HCT116 (cell line): ENCODE data around the gene SLC45A2. TPM values are rescaled to one million over a fixed set of nuclear protein-coding genes. Genes with fewer than 3 reads are reported as not detected.

Experiments
- ATAC-seq: fragments of 200-7000 bp; cut with Tn5 transposase; 2 replicates; pipeline ENCODE4 v1.9.1; 2020; ENCODE audit warnings: mild to moderate bottlenecking, moderate library complexity
- BruUV-seq: library from RNA; stranded (reverse); fragments of 400-500 nt; replicated peaks from 2 replicates; lab custom pipeline; 2021; lab: Mats Ljungman, UMichigan
- CTCF ChIA-PET: fragments of 300-600 bp; sonication (Branson Sonifier 250); formaldehyde crosslinking; loops from one replicate; lab custom pipeline; 2021; ENCODE audit warnings: antibody characterized with exemption; lab: Charles Lee
- POLR2A ChIA-PET: fragments of 300-600, 350-600 bp; sonication (Branson Sonifier 250); formaldehyde crosslinking; loops from one replicate; lab custom pipeline; 2021; ENCODE audit warnings: antibody characterized with exemption; lab: Charles Lee
- RAD21 ChIA-PET, 2 experiments: fragments of 300-600 bp; sonication (Branson Sonifier 250); formaldehyde crosslinking; loops; one replicate each; lab custom pipeline; 2023; ENCODE audit warnings: low total read pairs in 2 of 2; ENCODE audit not compliant: uncharacterized antibody in 2 of 2, unreplicated experiment in 2 of 2, low non-redundant PET in 1 of 2; lab: Charles Lee
- DNase-seq: peaks from one replicate; pipeline ENCODE4 v3.0.0-alpha.2; 2010; ENCODE audit warnings: low read depth, low spot score
- H2AFZ ChIP-seq: fragments of 200-600 bp; shearing (Covaris generic), sonication (generic); 2 replicates; pipeline ENCODE4 v1.6.1; 2017; ENCODE audit warnings: low read depth, mixed run types, mixed read lengths, antibody characterized with exemption, low read length; ENCODE audit not compliant: poor library complexity, severe bottlenecking
- H3K27ac ChIP-seq: 2 replicates; pipeline ENCODE4 v1.5.1; 2012; ENCODE audit warnings: low read depth, low read length
- H3K27me3 ChIP-seq: fragments of 200-600 bp; sonication (generic); 2 replicates; pipeline ENCODE4 v1.6.1; 2016; ENCODE audit warnings: mixed run types, low read length, mixed read lengths; ENCODE audit not compliant: insufficient read depth
- H3K36me3 ChIP-seq, 2 experiments: fragments of 200-500 bp in 1 of 2; fragments of 200-600 bp in 1 of 2; sonication (Bioruptor generic) in 1 of 2; sonication (generic) in 1 of 2; 2 replicates each; pipeline versions ENCODE4 v1.5.1 to v1.6.1; 2014 to 2016; ENCODE audit warnings: low read length in 2 of 2, inconsistent platforms in 1 of 2, mixed read lengths in 1 of 2, mixed run types in 1 of 2; ENCODE audit not compliant: insufficient read depth in 2 of 2, control insufficient read depth in 1 of 2
- H3K4me1 ChIP-seq, 2 experiments: fragments of 200-600 bp in 1 of 2; sonication (generic) in 1 of 2; 2 replicates each; pipeline versions ENCODE4 v1.5.1 to v1.6.1; 2012 to 2017; ENCODE audit warnings: low read length in 2 of 2, inconsistent platforms in 1 of 2, mild to moderate bottlenecking in 1 of 2, mixed read lengths in 1 of 2, mixed run types in 1 of 2, moderate library complexity in 1 of 2; ENCODE audit not compliant: insufficient read depth in 2 of 2, control insufficient read depth in 1 of 2
- H3K4me2 ChIP-seq: fragments of 200-600 bp; sonication (generic); 2 replicates; pipeline ENCODE4 v1.6.1; 2017; ENCODE audit warnings: mixed run types, low read length, mixed read lengths
- H3K4me3 ChIP-seq, 2 experiments: fragments of 200-600 bp in 1 of 2; sonication (generic) in 1 of 2; replicated peaks in 1 of 2; 2 replicates each; pipeline ENCODE4 v1.5.1; 2011 to 2016; ENCODE audit warnings: low read length in 2 of 2, control low read depth in 1 of 2, low read depth in 1 of 2, mild to moderate bottlenecking in 1 of 2, mixed read lengths in 1 of 2, mixed run types in 1 of 2
- H3K79me2 ChIP-seq: fragments of 200-600 bp; sonication (generic); 2 replicates; pipeline ENCODE4 v1.6.1; 2017; ENCODE audit warnings: mild to moderate bottlenecking, mixed run types, low read length, moderate library complexity, mixed read lengths; ENCODE audit not compliant: insufficient read depth
- H3K9ac ChIP-seq: fragments of 200-600 bp; sonication (generic); 2 replicates; pipeline ENCODE4 v1.6.1; 2016; ENCODE audit warnings: low read length, mixed read lengths
- H3K9me2 ChIP-seq: fragments of 200-600 bp; sonication (generic), shearing (Covaris generic); 2 replicates; pipeline ENCODE4 v1.6.1; 2017; ENCODE audit warnings: mixed run types, mild to moderate bottlenecking, moderate library complexity; ENCODE audit not compliant: insufficient read depth
- H3K9me3 ChIP-seq, 2 experiments: fragments of 200-500 bp in 1 of 2; fragments of 200-600 bp in 1 of 2; sonication (Bioruptor generic) in 1 of 2; sonication (generic) in 1 of 2; 2 replicates each; pipeline ENCODE4 v1.6.1; 2014 to 2017; ENCODE audit warnings: low read length in 2 of 2, mixed read lengths in 2 of 2, inconsistent platforms in 1 of 2, low read depth in 1 of 2, mild to moderate bottlenecking in 1 of 2, mixed run types in 1 of 2, moderate library complexity in 1 of 2; ENCODE audit not compliant: control insufficient read depth in 1 of 2, insufficient read depth in 1 of 2
- H4K20me1 ChIP-seq: fragments of 200-600 bp; sonication (generic), shearing (Covaris generic); 2 replicates; pipeline ENCODE4 v1.6.1; 2017; ENCODE audit warnings: mixed run types, mild to moderate bottlenecking, moderate library complexity; ENCODE audit not compliant: insufficient read depth
- CEBPB ChIP-seq: IDR thresholded peaks from 2 replicates; pipeline ENCODE4 v1.6.1; 2012; ENCODE audit warnings: low read depth
- CTCF ChIP-seq, 3 experiments: fragments of 200-600 bp in 1 of 3; sonication (generic) in 1 of 3; IDR thresholded peaks in 2 of 3; conservative IDR thresholded peaks in 1 of 3; 2 replicates each; pipeline ENCODE4 v1.5.1; 2012 to 2017; ENCODE audit warnings: low read depth in 2 of 3, low read length in 2 of 3, antibody characterized with exemption in 1 of 3, borderline replicate concordance in 1 of 3, control low read depth in 1 of 3, mild to moderate bottlenecking in 1 of 3, mixed read lengths in 1 of 3, mixed run types in 1 of 3, moderate library complexity in 1 of 3; ENCODE audit not compliant: insufficient read depth in 1 of 3
- EGR1 ChIP-seq: IDR thresholded peaks from 2 replicates; pipeline ENCODE4 v1.6.1; 2012; ENCODE audit warnings: low read depth
- EZH2 ChIP-seq: fragments of 200-600 bp; sonication (generic); IDR thresholded peaks from 2 replicates; pipeline ENCODE4 v1.6.1; 2017; ENCODE audit warnings: antibody characterized with exemption, mixed run types
- FOSL1 ChIP-seq: IDR thresholded peaks from 2 replicates; pipeline ENCODE4 v1.6.1; 2012; ENCODE audit warnings: low read depth
- POLR2AphosphoS5 ChIP-seq: IDR thresholded peaks from 2 replicates; pipeline ENCODE4 v1.6.1; 2011; ENCODE audit warnings: mild to moderate bottlenecking, low read depth, low read length, moderate library complexity
- SIN3A ChIP-seq: IDR thresholded peaks from 2 replicates; pipeline ENCODE4 v1.6.1; 2012; ENCODE audit warnings: low read depth
- SRF ChIP-seq: IDR thresholded peaks from 2 replicates; pipeline ENCODE4 v1.6.1; 2012; ENCODE audit warnings: low read depth
- TCF7L2 ChIP-seq: IDR thresholded peaks from 2 replicates; pipeline ENCODE4 v1.7.0; 2011; ENCODE audit warnings: borderline replicate concordance, inconsistent platforms; ENCODE audit not compliant: insufficient read depth, insufficient read length; ENCODE audit errors: extremely low read depth
- intact Hi-C: fragments of 100-400 bp; cut with micrococcal nuclease; formaldehyde crosslinking; loops from 2 replicates; pipeline ENCODE4 v1.10.0; 2022
- total RNA-seq: library from RNA; stranded (reverse); gene quantifications from one replicate; pipeline ENCODE4 v1.2.1, GENCODE V29; 2021; ENCODE audit not compliant: unreplicated experiment

The SLC45A2 gene
- total RNA-seq, 1 experiment from 2014 or later: not detected

- intact Hi-C loops: no loop called here
- BruUV-seq: no TSS peak
- Histone ChIP-seq H4K20me1 (no peaks in the 10 kb centered on the region), H3K27me3 (no peaks in the 10 kb centered on the region), H2AFZ (no peak overlapping the region), H3K9ac (no peak overlapping the region), H3K27ac (no peak overlapping the region), H3K9me3 (no peaks in the 10 kb centered on the region), H3K4me1 (no peaks in the 10 kb centered on the region), H3K4me3 (no peak overlapping the region), H3K36me3 (no peaks in the 10 kb centered on the region), H3K79me2 (no peaks in the 10 kb centered on the region), H3K4me2 (no peak overlapping the region), H3K9me2 (no peaks in the 10 kb centered on the region)
- TF ChIP-seq SIN3A (no peak), CEBPB (no peak), FOSL1 (no peak), TCF7L2 (no peak), EZH2 (no peak), SRF (no peak), POLR2AphosphoS5 (no peak), CTCF (IDR thresholded peaks at IDR 0.05 in 2 of 3, conservative IDR thresholded peaks at IDR 0.05 in 1 of 3; ENCODE audit: borderline replicate concordance in 1 of 3, insufficient read depth in 1 of 3, low read depth in 2 of 3, low read length in 2 of 3) (no peak), EGR1 (no peak)
- POLR2A ChIA-PET: no interaction called here
- DNase-seq (no peak), ATAC-seq (no peak)
- CTCF ChIA-PET: no interaction called here
- RAD21 ChIA-PET: no interaction called here
These were observed 15.5 kb upstream of the SLC45A2 start for GRCh38 chr5:33999978-34000377.
